HG03280 (cell line): Measurements from ENCODE around the gene HEPACAM.
A peak's percentile ranks its signal among the peaks of the same experiment; 100 is the strongest.

Source experiments
- ATAC-seq: cut with Tn5 transposase; IDR thresholded peaks from one replicate; pipeline ENCODE4 v1.9.1; 2021; ENCODE audit warnings: mild to moderate bottlenecking, moderate library complexity; ENCODE audit not compliant: unreplicated experiment

Gene HEPACAM

DNA sequence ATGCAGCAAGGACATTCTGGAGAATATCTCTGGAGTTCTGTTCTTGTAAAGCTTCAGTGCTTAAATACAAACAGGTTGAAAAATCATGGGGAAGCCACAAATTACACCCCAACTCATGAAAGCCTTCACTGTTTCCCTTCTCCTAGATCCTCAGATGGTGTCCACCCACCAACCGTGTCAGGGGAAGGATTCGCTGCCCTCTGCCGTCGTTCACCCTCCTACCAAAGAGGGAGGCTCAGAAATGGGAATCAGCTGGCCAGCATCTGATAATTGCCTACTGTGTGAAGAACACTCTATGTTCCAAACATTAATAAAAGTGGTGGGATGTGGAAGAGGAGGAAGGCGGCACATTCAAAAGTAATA is 7.4 kb upstream of the HEPACAM start:
- ATAC-seq = no peak

DNA sequence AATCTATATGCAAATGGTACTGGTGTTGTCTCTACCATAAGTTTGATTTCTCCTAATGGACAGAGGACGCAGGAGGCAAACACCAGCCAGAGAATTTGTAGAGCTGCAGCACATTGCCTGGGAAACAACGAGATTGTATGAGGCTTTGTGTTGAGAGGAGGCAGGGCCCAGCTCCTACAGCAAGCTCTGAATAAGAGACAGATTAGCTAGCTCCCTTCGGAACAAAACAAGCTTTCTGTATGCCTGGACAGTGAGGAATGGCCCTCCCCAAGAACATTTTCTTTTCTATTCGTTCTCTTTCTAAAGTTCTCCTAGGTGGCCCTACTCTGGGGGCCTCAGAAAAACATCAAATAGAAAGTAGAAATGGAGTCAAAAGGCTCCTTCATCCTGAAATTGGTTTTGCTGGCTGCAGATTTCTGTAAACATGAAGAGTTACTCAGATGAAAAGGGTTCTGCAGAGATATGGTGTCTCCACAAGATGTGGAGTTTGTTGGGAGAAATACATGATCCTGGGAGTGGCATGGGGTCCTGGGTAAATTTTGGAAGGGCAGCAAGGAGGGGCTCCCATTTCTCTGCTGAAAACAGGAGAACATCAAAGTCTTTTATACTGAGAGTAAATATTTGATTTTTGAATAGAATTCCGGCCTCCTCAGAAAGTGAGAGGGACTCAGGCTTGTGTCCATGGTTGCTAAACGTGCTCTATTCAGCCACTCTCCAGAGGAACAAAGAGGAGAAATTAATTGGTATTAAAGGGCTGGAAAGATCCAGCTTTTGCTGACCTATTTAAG is 6.8 kb upstream of the HEPACAM start:
- no peak for ATAC-seq

DNA sequence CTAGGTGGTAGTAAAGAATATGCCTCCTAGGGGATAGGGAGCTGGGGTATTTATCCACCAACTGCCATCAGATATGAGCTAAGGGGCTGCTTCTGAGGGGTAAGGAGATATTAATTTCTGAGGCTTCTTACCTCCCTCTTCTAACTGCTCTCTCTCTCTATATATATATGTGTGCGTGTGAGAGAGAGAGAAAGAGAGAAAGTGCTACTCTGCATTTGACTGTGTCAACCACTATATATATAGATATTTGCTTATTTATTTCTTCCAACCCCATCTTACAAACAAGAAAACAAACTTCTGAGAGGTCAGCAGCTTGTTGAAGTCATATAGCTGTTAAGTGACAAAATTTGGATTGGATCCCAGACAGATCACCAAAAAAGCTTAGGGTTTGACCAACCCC is 5.9 kb upstream of the HEPACAM start:
- no peak for ATAC-seq

DNA sequence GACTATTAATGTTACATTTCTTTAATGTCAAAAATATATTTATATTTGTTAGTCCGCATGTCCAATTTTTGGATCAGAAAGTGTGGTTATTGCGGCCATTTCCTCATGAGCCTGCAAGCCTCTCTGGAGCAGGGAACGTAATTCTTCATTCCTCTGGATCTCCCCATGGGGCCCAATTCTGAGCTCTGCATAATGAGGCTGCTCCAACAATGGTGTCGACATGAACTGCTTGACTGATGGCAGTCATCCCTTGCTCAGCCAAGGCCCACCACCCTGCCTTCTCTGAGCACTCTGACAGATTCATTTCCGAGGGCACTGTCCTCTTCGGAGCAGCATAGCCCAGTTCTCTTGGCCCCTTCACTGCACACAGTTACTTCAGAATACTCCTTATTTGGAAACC is 3.1 kb upstream of the HEPACAM start:
- ATAC-seq = no peak

DNA sequence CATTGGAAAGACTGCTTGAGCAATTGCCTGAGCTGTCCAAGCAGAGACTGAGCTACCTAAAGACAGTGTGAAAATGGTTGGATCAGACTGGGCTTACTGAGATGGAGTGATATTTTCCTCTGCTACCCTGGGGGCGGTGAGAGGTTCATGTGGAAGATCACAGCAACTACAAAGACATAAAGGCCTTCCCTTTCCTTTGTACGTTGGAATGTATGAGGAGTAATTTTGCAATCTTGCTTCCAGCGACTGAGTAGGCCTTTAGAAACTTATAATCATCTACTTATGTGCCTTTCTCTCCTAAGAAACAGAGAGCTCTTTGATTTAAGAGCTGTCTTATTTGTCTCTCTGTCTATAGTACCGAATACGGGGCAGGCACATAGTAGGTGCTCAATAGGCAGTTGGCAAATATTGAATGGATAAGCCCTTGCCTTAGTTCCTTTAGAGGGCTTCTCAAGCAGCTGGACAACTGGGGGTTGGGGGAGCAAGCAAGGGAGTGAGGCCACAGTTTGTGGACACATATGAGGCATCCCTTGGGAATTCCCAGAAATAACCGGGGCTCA is 2.4 kb upstream of the HEPACAM start:
- ATAC-seq = no peak

DNA sequence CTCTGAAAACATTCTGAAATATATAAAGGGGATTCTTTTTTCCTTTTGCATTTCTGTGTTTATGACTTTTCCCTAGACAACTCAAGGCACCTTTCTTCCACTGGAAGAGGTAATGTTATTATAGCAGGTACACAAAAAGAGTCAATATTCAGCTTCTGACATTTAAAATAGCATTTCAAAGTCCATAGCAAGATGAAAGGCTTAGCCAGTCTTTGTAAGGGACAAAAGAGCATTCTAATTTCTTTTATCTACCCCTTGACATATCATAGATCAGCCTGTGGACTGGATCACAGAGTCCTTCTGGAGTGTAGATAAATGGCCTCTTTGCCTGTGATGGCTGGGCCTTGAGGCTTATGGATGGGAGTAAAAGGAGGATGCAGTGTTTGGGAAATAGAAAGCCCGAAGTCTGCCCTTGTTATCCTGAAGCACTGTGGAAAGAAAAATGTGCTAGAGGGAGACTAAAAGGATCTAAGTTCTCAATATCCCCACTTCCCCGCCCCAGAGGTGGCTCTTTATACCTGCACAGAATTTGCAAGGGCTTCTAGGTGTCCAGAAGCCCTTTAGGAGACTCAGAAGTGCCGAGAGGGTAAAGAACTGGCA is 1.6 kb upstream of the HEPACAM start:
- no peak for ATAC-seq

DNA sequence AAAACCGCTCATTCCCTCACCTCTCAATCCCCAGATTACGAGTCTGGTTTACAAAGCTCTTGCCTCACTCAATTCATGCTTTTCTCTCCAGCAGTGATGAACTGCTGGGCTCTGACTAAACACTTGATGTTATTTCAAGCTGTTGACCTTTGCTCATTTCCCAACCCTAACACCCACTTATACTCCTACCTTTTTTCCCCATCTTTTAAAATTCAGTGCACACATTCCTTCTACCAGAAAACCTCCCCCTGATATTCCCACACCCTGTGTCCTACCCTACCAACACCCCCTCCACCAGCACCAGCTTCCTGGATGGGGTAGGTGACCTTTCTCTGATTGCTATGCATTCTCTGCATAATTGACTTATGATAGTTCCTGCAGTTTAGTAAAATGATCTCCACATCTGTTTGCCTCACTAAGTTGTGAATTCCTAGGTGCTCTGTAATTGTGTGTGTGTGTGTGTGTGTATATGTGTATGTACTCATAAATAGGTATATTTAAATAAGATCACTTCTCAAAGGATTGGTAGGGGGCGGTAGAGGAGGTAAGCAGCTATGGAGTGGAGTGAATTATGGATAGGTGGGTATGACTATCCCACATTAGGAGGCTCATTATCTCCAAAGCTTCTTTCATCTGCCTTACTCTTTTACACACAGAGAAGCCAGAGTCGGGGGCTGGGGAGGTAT is 842 bp downstream of the HEPACAM start:
- ATAC-seq = no peak

DNA sequence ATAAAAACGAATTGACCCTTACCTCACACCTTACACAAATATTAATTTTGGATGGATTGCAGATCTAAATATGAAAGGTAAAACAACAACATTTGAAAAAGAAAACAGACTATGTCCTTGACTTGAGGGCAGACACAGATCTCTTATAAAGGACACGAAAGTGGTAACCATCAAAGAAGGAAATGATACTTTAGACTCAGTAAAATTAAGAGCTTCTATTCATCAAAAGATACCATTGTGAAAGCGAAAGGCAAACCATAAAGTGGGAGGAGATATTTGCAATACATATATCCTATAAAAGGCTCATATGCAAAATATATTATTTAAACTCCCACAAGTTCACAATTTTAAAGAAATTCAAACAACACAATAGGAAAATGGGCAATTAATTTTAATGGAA is 5.0 kb downstream of the HEPACAM start:
- peak; percentile 83 for ATAC-seq

DNA sequence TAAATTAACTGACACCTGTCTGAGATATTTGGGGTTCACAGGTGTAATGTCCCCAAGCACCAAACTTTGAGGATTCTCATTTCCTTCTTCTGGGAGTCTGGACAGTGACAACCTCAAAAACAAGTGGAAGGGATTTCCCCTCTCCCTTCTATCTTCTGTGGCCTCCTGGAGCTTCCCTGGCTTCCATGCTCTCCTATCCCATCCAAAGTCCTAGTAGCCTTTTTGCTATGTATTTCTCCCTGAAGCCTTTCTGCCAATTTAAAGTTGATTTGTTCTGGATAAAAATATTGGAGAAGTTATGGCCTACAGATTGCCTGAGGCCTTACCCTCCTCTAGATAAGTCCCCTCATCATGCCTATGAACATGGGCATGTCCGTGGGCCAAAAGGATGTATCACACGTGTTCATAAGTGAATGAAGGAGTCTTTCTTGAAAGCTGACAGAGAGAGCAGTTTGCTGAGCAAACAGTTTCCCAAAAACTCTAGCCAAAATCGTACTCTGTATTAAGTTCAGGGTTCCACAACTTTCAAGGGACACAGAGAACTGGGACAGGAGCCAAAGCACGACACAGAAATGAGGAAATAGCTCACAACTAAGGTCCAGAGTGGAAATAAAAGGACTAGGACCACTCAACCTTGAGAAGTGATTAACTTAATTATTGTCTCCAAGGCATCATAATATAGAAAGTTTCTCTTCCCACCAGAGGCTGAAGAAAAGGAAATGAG is 6.7 kb downstream of the HEPACAM start:
- ATAC-seq = no peak

DNA sequence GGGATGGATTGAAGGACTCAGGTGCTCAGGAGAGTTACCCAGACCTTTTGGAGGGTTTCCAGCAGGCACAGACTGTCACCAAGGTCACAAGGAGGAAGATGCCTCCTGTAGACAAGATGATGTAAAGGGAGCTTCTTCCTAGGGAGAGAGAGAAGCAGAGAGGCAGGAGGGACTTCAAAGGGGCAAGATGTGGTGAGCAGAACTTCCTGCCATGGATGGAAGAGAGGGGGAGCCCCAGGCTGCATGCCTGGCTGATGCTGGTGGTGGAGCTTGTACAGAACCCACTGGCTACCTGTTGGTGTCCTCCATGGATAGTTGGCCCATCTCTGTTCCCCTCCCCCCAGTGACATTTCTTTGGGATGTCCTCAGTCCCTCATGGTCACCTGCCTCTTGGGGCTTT is 12.6 kb downstream of the HEPACAM start:
- no peak for ATAC-seq

DNA sequence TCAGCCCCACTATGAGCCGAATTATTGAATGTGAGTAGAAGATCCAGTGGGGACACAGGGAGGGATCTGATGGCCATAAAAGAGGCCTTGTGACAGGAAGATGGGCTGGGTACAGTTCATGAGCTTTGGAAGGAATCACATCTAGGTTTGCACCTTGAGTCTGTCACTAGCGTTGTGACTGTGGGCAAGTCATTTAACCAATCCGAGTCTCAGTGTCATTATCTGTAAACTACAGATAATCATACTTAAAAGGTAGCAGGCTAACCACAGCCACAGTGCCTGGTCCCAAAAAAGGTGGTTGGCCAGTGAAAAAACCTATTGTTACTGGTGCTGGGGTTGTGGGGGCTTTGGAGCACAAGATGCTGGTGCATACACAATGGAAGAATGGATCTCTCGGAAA is 13.0 kb downstream of the HEPACAM start:
- no peak for ATAC-seq

DNA sequence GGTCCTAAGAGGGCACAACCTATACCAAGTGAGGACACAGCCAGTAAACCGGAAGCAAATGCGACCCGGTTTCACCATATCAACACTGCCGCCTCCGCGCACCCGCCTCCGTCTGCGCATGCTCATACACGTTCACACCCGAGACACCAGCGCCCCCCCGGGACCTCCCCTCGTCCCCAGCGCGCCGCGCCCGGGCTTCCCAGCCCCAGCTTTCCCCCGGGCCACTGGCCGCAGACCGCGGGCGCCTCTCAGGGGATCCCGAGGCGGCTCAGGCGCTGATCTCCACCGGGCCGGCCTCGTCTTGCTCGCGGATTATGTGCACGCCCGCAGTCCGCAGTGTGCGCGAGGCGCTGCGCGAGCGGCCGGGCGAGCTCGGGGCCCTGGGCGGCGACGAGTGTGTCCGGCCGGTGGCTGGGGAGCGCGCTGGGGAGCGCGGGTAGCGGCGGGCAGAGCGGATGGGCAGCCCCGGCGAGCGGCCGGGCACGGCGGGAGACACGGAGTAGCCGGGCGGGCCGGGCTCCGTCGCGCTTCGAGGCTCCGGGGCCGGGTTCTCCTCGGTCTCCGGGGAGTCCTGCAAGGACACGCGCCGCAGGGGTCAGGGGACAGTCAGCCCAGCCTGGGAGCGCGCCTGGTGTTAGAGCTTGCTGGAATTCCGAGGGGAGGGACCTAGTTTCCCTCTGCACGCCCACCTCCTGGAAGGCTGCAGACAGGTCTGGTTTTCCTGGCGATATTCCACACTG is 14.8 kb downstream of the HEPACAM start:
- ATAC-seq = peak; percentile 48

DNA sequence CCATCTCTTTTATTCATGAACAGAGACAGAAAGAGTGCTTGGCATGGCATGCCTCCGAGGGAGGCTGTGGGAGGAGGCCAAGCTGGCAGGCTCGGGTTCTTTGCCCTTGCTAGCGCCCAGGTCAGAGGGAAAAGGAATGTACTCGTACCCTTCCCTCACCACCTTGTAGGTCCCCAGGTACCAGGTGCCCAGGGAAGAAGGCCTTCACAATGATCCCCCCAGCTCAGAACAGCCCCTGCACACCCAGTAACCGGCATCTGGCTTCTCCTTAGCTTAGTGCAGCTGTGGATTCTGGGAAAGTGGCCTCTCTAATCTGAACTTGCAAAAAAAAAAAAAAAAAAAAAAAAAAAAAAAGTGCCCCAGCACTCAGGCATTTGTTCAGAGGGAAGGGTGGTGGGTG is 15.5 kb downstream of the HEPACAM start:
- no peak for ATAC-seq

DNA sequence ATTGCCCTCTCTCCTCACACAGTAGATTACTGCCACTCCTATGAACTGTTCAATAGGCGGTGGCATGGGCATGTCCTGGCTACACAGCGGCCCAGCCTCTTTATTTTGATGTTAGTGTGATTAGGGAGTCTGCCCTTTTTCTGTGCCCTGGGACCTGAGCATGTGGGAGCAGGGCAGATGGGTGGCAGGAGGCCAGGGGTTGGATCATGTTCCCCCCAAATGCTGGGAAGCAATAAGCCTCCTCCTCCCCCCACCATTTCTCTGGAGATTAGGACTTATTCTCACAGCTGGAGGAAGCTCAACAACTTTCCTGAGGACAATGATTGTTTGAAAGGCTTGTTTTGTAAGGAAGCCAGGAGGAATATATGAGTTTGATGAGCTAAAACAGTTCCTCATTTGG is 15.9 kb downstream of the HEPACAM start:
- ATAC-seq = no peak

DNA sequence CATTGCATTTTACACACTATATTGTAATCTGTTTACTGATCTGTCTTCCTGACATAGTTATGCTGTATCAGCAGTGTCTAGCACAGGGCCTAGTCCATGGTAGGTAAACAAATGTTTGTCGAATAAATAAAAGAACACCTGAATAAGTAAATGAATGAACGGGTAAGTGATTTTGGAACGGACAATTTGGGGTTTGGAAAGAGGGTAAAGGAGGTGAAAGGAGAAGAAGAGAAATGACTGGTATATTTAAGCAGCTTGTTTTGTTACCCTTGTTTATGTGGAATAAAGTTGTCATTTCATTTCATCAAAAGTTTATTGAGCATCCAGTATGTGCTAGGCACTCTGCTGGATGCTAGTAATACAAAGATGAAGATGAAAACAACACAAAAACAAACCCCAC is 16.9 kb downstream of the HEPACAM start, which contains the start of gene HEPN1:
HEPN1 (plus strand) TSS at position 301 of the 400 bp plus-strand sequence.
- no peak for ATAC-seq

DNA sequence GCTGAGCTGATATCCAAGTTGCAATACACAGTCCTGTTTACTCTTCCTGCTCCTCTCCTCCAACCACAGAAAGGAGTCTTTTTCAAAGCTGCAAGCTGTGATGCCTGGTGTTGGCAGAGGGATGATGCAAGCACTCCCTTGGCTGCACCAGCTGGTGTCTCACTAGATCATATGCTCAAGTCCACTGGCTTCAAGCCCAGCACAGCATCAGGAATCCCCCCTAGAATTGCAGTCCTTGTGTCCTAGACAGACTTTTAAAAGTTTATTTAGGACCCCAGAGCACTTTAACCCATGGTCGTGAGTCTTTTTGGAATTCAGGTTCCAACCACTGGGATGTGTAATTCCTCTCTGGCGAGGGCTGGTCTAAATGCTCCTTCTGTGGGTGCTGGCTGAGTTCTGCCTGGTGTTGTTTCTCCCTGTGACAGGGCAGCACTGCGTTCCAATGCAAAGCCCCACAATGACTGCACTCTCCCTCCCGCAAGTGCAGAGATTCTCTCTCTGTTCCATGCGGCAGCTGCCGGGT is 18.7 kb downstream of the HEPACAM start:
- ATAC-seq = no peak

DNA sequence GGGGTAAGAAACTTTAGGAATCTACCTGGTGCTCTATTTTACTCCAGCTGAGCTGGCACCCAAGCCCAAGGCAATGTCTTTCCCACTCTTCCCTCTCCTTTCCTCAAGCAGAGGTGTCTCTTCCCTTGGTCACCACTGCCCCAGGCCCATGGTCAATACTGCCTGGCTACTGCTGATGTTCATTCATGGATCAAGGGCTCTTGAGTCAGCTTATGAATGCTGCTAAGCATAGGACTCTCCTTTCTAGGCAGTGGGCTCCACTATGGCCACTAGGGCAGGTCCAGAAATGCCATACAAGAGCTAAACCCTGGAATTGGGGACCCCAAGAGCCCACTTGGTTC is 19.5 kb downstream of the HEPACAM start:
- ATAC-seq = no peak

DNA sequence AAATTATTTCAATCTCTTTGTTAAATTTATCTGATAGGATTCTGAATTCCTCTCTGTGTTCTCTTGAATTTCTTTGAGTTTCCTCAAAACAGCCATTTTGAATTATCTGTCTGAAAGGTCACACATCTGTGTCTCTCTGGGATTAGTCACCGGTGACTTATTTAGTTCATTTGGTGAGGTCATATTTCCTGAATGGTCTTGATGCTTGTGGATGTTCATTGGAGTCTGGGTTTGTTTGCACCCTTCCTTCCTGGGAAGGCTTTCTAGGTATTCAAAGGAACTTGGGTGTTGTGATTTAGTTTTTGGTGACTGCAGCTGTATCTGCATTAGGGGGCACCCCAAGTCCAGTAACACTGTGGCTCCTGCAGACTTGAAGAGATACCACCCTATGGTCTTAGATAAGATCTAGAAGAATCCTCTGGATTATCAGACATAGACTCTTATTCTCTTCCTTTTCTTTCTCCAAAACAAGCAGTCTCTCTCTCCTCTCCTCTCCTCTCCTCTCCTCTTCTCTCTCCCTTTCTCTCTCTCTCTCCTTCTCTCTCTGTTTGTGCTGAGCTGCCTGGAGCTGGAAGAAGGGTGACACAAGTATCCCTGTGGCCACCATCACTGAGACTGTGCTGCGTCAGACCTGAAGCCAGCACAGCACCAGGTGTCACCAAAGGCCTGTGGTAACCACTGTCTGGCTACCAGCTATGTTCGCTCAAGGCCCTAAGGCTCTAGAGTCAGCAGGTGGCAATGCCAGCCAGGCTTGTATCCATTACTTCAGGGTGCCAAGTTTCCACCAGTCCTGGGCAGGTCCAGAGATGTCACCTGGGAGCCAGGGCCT is 20.1 kb downstream of the HEPACAM start:
- no peak for ATAC-seq

DNA sequence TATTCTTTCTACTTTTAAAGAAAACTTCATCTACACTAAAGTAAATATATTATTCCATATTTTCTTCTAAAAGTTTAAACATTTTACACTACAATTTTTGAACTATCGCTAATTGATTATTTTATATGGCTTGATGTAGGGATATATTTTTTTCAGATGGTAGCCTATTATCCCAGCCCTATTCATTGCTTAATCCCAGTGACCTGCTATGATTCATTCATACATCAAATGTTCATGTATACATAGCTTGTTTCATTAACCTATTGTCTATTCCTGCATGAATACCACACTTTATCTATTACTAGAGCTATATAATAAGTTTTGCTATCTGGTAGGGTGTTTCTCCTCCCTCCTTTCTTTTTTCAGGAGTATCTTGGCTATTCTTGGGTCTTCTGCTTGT is 33.2 kb downstream of the HEPACAM start:
- no peak for ATAC-seq

DNA sequence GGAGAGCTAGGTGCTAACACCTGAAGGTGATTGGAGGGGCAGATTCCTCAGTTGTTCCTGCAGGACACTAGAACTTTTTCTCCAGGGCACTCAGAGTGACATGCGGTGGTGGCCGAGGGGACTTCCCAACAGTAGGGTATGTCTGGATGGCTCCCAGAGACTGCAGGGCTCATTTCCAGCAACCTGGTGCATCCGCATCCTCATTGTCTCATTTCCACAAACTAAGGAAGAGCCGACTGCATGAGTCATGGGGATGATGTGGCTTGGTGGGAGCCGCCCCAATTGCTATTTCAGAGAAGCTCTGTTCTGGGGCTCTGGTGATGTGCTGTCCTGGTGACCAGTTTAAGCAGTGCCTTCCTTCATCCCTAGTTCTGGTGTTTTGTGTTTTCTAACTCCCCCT is 35.4 kb downstream of the HEPACAM start:
- ATAC-seq = no peak
